Pancreas (tissue), 10 donors: ENCODE measurements around the gene ITGA1. TPM values are rescaled to one million over a fixed set of nuclear protein-coding genes. Genes with fewer than 3 reads are reported as not detected.

Experiments
- ATAC-seq, 4 donors: fragments of 200-7000 bp; cut with Tn5 transposase; one replicate each; pipeline versions ENCODE4 v1.8.0 to v1.9.1; 2020; ENCODE audit warnings: mild to moderate bottlenecking in 4 of 4, moderate library complexity in 4 of 4
- DNase-seq, 6 donors: peaks; one replicate each; pipeline ENCODE4 v3.0.0-alpha.2; 2020
- FAIRE-seq: peaks from 2 replicates; lab custom pipeline; 2012; peaks lifted over from hg19 to GRCh38; lab: Jason Lieb, UNC
- H3K27ac ChIP-seq, 4 donors: fragments of 200-600 bp; sonication (generic); 1 replicate in 3 of 4; 2 replicates in 1 of 4; pipeline versions ENCODE4 v1.5.0 to v1.8.0; 2020
- H3K27me3 ChIP-seq, 4 donors: fragments of 200-600 bp; one replicate each; pipeline ENCODE4 v1.8.0; 2021
- H3K36me3 ChIP-seq, 3 donors: fragments of 200-600 bp; sonication (generic) in 1 of 3; one replicate each; pipeline versions ENCODE4 v1.5.0 to v1.8.0; 2020 to 2021
- H3K4me1 ChIP-seq, 3 donors: fragments of 200-600 bp; one replicate each; pipeline ENCODE4 v1.8.0; 2021
- H3K4me3 ChIP-seq, 4 donors: fragments of 200-600 bp; sonication (generic) in 2 of 4; one replicate each; pipeline versions ENCODE4 v1.5.0 to v1.8.0; 2020 to 2021
- H3K9me3 ChIP-seq, 4 donors: fragments of 200-600 bp; one replicate each; pipeline ENCODE4 v1.8.0; 2021
- CTCF ChIP-seq, 4 donors: fragments of 200-600 bp; sonication (generic) in 3 of 4; IDR thresholded peaks; one replicate each; pipeline versions ENCODE4 v1.5.0 to v1.8.0; 2021; ENCODE audit warnings: antibody characterized with exemption in 4 of 4
- WGBS, 2 donors: extraction: QIAGEN DNeasy Blood & Tissue Kit; methylation state at CpG; one replicate each; pipeline ENCODE4 v1.1.7; 2013; 5-methylcytosine and 5-hydroxymethylcytosine counted together
- intact Hi-C, 3 donors: fragments of 100-400 bp; cut with DNase I; formaldehyde crosslinking; loops; one replicate each; pipeline versions ENCODE4 v1.11.1 to v1.14.2; 2022
- polyA plus RNA-seq, 2 donors: library from polyadenylated mRNA; stranded (reverse); fragments of 200-250 nt; gene quantifications; one replicate each; pipeline ENCODE4 v1.2.3, GENCODE V29; 2013
- total RNA-seq, 6 donors: library from RNA; stranded (reverse); fragmentation: NEBNext Ultra II Directional in 4 of 6; extraction: Animal tissue kit (Norgen Biotek cat#: 25700) in 4 of 6; gene quantifications; one replicate each; pipeline versions ENCODE4 v1.2.1 to v1.2.4, GENCODE V29; 2021 to 2023
- donor health status: healthy with polysubstance abuse.
- donor health status: DM: no; HTN: no; CAD: no; lungs with moderate emphysema.
- donor health status: DM: no; HTN: no; CAD: no.
- donor health status: control.
- donor health status: control.
- donor health status: Bipolar disorder and iron deficiency.
- donor health status: DM: yes; HTN: yes; CAD: no.
- donor health status: DM: no; HTN: no; CAD: no.
- donor health status: DM: no; HTN: no; CAD: no.
- donor health status: DM: yes; HTN: yes; CAD: no.

The ITGA1 gene
- total and polyA plus RNA-seq, 8 donors = 1.9 to 18.3 (median 6.3) TPM

GRCh38 chr5:52789851-52790250 lies 2.1 kb downstream of the ITGA1 start:
- ATAC-seq (no peak), DNase-seq (no peak), FAIRE-seq (no peak)
- TF ChIP-seq CTCF (IDR thresholded peaks at IDR 0.05) = no peak
- Histone ChIP-seq H3K36me3 (no peaks in the 10 kb centered on the region), H3K27ac (no peak overlapping the region), H3K9me3 (no peaks in the 10 kb centered on the region), H3K4me3 (peak overlapping the region in 1 of 4 donors; percentile 55), H3K27me3 (no peaks in the 10 kb centered on the region), H3K4me1 (peaks cover 0 to 6% (median 4%) of the 10 kb centered on the region in 3 donors)
- intact Hi-C loops = loop anchor here in 2 of 3 donors (5.0 to 10.0 kb wide), 2 partner anchors 125 to 127 kb away; no protein-coding TSS in a partner anchor
- WGBS, 2 donors = 78 to 85% methylated on average over 2 of the region's 2 CpGs

GRCh38 chr5:52791366-52791765 lies 3.6 kb downstream of the ITGA1 start:
- no peaks in the 10 kb centered on the region for H3K9me3 ChIP-seq
- H3K36me3 ChIP-seq = no peaks in the 10 kb centered on the region
- H3K4me1 ChIP-seq = peaks cover 0 to 7% (median 4%) of the 10 kb centered on the region in 3 donors
- DNase-seq = no peak
- ATAC-seq = no peak
- 87 to 91% methylated on average over 1 of the region's 1 CpG for WGBS, 2 donors
- no peak overlapping the region for H3K27ac ChIP-seq
- intact Hi-C loops = no loop called here
- no peak overlapping the region for H3K4me3 ChIP-seq
- H3K27me3 ChIP-seq = no peaks in the 10 kb centered on the region
- FAIRE-seq = no peak
- no peak for TF ChIP-seq CTCF (IDR thresholded peaks at IDR 0.05)

- Histone ChIP-seq H3K36me3 (no peaks in the 10 kb centered on the region), H3K9me3 (no peaks in the 10 kb centered on the region), H3K4me1 (peaks cover 0 to 3% (median 0%) of the 10 kb centered on the region in 3 donors), H3K4me3 (no peak overlapping the region), H3K27me3 (no peaks in the 10 kb centered on the region), H3K27ac (no peak overlapping the region)
- ATAC-seq = no peak
- DNase-seq = no peak
- FAIRE-seq = no peak
- 38 to 39% methylated on average over 1 of the region's 1 CpG for WGBS, 2 donors
- intact Hi-C loops = no loop called here
- no peak for TF ChIP-seq CTCF (IDR thresholded peaks at IDR 0.05)
These were observed 6.8 kb downstream of the ITGA1 start for GRCh38 chr5:52794519-52794918.

- Histone ChIP-seq H3K9me3 (no peaks in the 10 kb centered on the region), H3K36me3 (no peaks in the 10 kb centered on the region), H3K27me3 (no peaks in the 10 kb centered on the region), H3K4me3 (no peak overlapping the region), H3K27ac (no peak overlapping the region), H3K4me1 (peaks cover 0 to 3% (median under 1%) of the 10 kb centered on the region in 3 donors)
- DNase-seq = no peak
- TF ChIP-seq CTCF (IDR thresholded peaks at IDR 0.05) = no peak
- intact Hi-C loops = no loop called here
- peak; percentile 39 for FAIRE-seq
- no peak for ATAC-seq
These were observed 8.3 kb downstream of the ITGA1 start for GRCh38 chr5:52796031-52796430.

- H3K4me1 ChIP-seq = peaks cover 3 to 6% (median 4%) of the 10 kb centered on the region in 3 donors
- DNase-seq (no peak), FAIRE-seq (no peak), ATAC-seq (no peak)
- no peak overlapping the region for H3K4me3 ChIP-seq
- no peaks in the 10 kb centered on the region for H3K27me3 ChIP-seq
- no peak overlapping the region for H3K27ac ChIP-seq
- no peaks in the 10 kb centered on the region for H3K9me3 ChIP-seq
- H3K36me3 ChIP-seq = no peaks in the 10 kb centered on the region
- intact Hi-C loops = no loop called here
- WGBS, 2 donors = 75 to 81% methylated on average over 2 of the region's 2 CpGs
- no peak for TF ChIP-seq CTCF (IDR thresholded peaks at IDR 0.05)
These were observed 8.9 kb downstream of the ITGA1 start for GRCh38 chr5:52796516-52797103.
